SHP77 treated with DMSO at 0.1 percent for 48 hours (cell line): ENCODE data around the gene COX15.
"Not testable (repeated sequence)": the region's sequence is repeated elsewhere in the genome, so short reads cannot be mapped to it uniquely, and the experiment has no call there.

Experiments
- DNase-seq: peaks from one replicate; lab custom pipeline; 2025; lab: John Stamatoyannopoulos, UW

The COX15 gene

DNA sequence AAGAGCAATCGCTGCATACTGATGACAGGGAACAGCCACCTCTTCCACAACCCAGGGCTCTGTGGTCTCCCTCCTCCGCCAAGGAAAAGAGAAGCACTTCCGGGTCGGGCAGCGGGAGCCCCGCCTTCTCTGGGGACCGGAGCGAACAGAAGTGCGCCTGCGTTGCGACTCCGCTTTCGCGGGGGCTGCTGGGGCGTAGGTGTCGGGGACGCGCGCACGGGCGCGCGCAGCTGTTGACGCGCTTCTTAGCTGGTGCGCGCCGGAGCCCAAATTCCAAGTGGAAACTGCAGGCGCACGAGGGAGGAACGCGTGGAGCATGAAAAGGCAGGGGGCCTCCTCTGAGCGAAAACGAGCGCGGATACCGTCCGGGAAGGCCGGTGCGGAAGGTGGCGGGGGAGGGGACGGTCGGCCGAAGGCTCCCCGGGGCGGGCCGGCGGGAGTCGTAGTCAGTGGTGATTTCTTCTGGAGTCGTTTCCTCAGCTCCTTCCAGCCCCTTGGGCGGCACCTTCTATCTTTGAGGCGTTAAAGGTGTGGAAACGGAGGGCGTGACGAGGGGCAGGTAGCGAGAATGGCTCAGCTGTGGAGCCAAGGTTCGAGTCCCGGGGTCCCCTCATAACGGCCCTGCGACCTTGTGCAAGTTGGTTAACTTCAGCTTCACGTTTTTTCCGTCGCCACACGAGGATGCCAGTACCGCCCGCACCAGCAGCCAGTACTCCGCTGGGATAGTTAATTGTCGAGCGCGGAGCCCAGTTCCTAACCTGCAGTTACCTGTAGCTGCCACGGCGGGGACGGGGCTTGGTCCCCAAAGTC, at the start of gene COX15, which contains the start of gene CUTC:
Gene COX15 (minus strand): TSS at position 95 of the 810 bp plus-strand sequence. CDS start 78 bp downstream, at position 17.
Gene CUTC (plus strand): TSS at position 202 of the 810 bp plus-strand sequence. CDS start 115 bp downstream, at position 317.
- DNase-seq, result peak; percentile 86

DNA sequence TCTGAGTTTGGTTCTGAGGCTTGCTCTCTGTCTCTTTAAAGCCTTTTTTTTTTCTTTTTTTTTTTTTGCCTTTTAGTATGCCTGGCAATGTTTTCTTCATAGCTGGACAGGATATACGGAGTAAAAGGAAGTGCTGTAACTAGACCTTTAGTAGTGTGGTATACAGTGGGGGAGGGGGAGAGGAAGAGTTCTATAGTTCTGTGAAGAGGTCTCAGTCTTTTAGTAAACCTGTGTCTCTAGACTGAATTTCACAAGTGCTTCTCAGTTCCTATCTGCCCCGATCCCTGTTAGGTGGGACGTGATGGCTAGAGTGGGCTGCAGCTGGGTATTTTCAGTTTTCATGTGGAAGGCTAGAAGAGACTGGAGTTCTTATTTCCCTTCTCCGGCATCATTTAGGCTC, 47.4 kb upstream of the COX15 start:
- no peak for DNase-seq

DNA sequence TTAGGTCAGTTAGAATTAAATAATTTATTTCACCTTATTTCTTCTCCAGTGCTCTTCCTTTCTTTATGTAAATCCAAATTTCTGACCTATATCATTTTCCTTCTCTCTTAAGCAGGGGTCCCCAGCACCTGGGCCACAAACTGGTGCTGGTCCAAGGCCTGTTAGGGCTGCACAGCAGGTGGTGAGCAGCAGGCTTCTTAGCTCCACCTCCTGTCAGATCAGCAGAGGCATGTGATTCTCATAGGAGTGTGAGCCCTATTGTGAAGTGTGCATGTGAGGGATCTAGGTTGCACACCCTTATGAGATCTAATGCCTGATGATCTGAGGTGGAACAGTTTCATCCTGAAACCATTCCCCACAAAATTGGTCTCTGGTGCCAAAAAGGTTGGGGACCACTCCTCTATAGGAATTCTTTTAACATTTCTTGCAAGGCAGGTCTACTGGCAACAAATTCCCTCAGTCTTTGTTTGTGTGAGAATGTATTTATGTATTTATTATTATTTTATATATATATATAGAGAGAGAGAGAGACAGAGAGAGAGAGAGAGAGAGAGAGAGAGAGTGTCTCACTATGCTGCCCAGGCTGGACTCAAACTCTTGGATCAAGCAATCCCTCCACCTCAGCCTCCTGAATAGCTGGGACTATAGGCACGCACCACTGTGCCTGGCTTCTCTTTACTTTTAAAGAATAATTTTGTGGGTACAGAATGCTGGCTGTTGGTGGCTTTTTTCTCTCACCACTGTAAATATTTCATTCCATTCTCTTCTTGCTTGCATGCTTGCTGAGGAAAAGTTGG, 46.2 kb upstream of the COX15 start:
- DNase-seq, result no peak

DNA sequence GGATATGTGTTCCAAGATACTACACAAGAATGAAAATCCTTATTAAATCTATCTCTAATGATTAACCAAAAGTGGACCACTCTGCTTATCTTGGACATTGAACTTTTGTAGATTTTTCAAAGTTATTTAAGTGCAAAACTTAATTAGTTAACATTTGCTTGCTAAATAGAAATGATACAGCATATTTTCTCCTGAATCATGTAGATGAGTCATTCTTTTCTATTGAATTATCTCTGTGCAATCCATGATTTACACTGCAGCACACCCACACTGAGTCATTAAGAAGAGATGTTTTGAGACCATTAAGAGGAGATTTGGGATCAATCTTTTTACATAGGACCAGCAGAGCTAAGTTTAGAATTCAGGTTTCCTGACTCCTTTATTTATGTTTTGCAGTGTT, 43.9 kb upstream of the COX15 start:
- no peak for DNase-seq

DNA sequence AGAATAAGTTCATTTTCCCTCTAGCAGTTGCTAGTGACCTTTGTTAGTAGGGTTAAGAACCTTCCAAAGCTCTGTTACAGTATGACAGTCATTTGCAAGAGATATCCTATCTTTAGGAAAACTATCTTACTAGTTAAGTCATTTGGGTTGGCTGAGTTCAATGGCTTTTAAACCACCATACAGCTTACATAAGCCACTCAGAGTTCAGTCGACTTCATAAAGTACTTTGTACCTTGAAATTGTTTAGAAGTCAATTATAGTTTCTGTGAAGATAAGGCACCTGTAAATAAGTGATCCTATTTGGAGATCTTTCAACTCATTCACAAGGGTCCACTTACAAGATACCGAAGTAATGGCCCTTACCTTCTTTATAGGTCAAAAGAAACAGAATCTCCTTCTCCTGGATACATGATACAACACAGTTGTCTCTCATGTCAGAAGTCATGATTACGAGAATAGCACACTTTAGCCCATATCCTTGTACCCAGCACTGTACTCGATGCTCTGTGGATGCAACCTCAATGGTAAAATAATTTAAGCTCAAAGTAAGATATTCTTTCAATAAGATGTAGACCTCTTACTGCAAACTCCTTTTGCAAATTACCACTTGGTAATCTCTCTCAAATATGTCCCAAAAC, 38.6 kb upstream of the COX15 start:
- DNase-seq, result no peak

DNA sequence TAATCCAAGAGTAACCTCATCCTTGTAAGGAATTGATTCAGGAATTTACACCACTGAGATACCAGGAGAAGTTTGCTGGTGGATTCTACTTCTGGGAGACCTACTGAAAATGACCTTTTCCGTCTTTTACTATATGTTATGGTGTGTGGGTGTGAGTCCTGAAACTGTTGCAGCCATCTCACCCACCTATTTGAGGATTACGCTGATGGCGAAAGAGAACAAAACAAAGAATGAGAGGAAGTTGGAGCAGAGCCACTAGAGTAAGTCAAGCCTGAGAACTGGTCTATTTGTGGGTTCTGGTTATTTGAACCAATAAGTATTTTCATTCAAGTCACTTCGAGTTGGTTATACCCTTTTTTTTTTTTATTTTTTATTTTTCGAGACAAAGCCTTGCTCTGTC, 37.8 kb upstream of the COX15 start:
- no peak for DNase-seq

DNA sequence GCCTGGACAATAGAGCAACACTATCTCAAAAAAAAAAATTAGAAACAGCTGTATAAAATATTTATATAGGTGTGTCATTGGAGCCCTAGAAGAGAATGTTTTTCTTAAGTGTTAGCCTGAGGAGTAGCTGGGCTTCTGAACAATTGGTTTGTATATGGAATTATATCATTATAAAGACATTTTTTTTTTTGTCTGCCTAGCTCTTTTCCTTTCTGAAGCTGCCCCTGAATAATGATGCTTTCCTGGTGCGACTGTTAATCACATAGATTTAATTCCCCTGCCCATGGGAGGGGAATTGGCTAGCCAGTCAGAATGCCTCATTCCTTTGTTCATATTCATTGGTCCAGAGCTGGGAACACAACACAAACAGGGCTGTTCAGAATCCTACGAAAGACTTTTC, 36.6 kb upstream of the COX15 start:
- no peak for DNase-seq

DNA sequence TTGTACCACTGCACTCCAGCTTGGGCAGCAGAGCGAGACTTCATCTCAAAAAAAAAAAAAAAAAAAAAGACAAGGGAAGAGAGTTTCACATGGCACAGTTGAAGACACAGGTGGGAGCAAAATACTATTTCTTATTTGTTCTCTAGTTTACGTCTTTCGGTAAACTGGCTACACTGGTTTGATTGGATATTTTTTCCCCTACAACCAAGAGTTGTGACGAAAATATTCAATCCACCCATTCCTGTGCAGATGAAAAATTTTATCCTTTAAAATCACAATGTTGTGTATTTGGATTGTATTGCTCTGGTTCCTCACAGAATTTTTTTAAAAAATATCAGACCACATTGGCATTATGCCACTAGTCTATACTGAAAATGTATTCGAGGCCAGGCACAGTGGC, 36.0 kb upstream of the COX15 start:
- DNase-seq, result no peak

DNA sequence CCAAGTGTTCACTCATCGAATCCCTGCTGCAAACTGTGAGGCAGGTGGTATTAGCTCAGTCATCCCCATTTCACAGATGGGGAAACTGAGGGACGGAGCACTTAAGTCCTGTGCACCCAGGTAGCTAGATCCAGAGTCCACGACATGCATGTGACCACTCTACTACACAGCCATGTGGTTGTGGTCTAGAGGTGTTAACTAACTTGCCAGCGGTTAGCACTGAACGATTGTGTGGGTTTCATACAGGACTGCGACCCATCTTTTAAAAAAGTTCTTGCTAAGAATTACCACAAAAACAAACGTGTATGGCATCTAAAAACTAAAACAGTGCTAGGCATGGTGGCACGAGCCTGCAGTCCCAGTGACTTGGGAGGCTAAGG, 34.4 kb upstream of the COX15 start:
- no peak for DNase-seq

DNA sequence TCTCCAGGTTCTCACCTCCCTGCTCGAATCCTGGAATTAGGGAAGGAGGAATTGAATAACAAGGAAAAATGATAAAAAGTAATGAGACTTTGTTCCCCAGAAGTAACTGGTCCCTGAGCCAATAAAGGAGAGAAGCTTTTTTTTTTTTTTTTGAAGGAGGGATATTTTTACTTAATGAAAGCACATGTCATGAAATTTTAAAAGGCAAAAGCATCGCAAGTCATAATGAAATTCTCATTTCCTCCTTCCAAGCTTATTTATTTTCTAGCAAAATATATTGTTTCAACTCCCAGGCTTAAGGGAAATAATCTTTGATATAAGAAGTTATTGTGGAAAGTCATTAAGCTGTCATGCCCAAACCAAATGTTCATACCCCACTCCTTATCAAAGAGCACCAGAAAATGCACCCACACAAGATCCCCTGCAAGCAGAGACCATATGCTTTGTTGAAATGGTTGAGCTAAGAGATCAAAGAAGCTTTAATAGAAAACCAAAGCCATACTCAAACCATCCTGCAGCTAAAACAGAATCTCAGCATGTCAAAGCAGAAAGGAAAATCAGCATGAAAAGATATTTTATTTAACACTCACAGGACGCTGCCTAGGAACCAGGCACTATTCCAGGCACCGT, 33.9 kb upstream of the COX15 start:
- DNase-seq, result no peak

DNA sequence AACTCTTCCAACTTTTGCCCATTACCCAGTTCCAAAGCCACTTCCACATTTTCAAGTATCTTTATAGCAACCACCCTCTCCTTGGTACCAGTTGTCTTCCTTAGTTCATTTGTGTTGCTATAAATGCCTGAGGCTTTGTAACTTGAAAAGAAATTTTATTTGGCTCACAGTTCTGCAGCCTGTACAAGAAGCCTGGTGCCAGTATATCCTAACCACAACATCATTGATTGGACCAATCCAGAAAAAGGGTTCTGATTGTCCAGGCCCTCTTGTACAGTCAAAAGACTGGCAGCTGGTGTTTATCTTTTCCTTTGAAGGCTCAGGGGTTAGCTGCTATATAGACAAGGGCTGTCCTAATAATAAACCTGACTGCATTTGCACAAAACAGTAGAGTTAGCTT, 29.4 kb upstream of the COX15 start:
- no peak for DNase-seq

DNA sequence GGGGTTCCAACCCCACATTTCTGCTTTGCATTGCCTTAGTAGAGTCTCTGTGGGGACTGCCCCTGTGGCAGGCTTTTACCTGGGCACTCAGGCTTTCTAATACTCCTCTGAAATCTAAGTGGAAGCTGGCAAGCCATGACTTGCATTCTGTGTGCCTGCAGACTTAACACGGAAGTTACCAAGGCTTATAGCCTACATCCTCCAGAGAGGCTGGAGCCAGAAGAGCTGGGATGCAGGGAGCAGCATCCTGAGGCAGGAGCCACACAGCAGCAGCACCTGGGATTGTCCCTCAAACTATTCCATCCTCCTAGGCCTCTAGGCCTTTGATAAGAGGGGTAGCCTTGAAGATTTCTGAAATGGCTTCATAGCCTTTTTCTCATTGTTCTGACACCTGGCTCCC, 28.4 kb upstream of the COX15 start:
- DNase-seq, result no peak

DNA sequence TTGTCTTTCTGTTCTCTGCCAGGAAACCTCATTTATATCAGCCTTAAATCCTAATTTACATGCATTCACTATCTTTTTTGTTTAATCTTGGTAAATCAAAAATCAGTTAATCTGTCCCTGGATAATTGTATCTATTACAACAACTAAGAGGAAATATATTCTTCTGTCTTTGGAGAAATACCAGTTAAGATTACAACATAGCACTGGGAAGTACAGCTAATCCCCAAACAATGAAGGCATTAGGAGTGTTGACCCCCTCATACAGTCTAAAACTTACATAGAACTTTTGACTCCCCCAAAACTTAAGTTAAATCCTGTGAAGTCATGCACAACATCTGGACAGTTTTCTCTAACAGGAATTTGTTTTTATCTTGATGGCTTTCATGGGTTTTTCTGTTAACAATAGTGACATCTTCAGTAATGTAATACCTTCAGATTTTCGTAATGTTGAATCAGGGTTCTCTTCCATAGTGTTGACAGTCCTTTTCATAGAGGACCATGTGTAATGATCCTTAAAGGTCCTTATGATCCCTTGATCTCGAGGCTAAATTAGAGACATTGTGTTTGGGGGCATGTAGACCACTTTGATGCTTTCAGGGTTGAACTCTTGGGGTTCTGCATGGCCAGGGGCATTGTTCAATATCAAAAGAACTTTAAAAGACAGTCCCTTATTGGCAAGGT, 26.4 kb upstream of the COX15 start:
- DNase-seq, result no peak

DNA sequence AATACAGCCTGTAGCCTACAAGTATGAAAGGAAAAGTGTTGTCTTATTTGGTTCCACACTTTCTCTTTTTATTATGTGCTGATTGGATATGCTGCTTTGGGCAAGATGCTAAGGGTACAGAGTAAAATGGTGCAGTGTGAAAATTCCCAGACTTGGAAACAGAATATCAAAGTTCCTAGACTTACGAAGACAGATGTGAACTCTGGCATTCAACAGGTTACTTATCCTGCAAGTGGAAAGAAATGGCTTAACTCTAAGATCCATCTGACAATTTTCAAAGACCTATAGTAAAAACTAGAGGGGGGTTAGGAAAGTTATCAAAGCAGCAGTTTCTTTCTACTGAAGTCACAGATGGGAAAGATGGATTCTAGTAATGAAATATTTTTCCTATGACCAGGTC, 24.2 kb upstream of the COX15 start:
- no peak for DNase-seq

DNA sequence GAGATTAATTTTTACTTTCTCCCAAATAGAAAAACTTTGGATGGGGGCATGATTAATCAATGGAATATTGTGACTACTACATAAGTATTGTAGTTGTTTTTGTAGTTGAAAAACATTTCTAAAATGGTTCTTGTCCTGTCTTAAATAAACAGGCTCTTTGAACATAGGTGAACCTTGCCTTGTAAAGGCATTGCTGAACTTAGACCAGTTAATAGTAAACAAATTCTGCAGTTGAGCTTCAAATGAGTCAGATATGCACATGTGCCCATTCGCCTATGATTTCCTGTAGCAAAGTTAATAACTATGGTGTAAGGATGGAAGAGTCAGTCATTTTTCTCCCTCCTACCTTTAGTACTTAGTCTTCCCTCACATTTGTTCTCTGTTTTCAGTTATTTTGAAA, 22.7 kb upstream of the COX15 start:
- no peak for DNase-seq

DNA sequence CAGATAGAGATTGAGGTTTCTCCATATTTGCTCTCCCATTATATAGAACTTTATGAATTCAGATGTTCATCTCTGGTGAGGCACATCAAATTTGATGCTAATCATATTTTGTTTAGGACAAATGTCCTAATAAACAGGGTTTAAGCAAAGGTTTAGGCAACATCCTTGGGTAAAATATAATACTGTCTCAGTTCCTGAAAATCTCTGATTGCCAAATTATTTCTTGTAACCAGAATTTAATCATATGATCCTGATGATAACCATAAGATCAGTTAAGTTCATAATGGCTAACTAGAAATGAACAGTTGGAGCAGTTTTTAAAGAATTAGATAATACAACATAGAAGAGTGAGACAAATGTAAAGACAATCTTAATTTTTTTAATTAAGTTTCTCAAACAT, 18.7 kb upstream of the COX15 start:
- DNase-seq, result no peak

DNA sequence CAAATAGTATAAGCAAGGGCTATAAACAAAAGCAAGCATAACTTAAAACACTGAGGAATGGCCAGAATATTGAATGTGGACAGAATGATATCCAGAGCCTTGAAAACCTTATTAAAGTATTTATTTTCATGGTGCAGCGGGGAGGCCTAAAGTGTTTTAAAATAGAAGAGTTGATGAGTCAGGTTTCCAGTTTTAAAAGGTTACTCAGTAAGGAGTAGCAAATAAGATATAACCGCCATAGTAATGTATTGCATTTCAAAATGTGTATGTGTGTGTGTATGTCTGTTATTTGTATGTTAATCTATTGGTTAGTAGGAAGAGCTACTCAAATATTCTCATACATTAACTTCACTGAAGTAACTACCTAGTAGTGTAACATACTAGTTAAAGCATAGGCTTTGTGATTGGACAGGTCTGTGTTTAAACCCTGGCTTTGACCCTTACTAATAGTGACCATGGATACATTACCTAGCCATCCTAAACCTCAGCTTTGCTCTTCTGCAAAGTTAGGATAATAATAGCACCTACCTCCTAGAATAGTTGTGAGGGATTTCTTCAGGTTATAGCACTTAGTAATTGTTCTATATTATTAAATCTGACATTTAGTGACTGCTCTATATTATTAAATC, 17.0 kb upstream of the COX15 start:
- DNase-seq, result no peak

DNA sequence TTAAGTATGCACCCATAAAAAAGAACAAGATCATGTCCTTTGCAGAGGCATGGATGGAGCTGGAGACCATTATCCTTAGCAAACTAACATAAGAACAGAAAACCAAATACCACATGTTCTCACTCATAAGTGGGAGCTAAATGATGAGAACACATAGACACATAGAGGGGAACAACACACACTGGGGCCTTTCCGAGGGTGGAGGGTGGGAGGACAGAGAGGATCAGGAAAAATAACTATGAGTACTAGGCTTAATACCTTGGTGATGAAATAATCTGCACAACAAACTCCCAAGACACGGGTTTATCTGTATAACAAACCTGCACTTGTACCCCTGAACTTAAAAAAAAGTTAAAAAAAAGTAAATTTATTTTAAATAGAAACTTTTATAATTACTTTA, 14.2 kb upstream of the COX15 start:
- DNase-seq, result not testable (repeated sequence)

DNA sequence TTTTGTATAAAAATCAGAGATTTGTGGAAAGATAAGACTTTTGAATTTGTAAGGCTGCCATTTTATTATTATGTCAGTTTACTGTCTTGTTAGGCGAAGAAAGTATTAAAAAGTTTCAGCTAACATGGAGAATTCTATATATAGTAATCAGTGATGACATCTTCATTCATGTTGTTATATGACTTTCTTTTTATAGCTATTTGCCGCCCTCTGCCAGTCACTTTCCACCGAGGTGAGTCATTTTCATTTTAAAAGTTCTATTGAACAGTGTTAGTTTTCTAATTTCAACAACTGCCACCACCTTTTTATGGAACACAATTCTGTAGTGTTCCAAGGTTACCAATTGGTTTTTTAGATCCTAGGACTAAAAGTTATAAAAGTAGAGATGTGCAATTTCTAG, 11.9 kb upstream of the COX15 start:
- DNase-seq, result no peak

DNA sequence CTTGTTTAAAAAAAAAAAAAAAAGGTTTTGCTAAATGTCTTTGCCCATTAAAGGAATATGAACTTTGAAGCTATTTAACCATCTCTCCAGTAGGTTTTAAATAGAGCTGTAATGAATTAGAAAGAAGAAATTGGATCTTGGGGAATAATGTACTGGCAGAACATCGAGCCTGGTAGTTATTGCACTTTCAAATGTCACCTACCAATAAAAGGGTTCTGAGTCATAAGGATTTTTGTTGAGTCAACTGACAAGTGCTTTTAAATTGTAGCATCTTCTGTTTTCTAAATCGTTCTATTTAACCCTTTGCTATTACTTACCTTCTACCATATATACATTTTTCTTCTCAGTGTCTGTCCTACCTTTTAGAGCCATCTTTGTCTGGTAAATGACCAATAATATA, 10.8 kb upstream of the COX15 start:
- no peak for DNase-seq

DNA sequence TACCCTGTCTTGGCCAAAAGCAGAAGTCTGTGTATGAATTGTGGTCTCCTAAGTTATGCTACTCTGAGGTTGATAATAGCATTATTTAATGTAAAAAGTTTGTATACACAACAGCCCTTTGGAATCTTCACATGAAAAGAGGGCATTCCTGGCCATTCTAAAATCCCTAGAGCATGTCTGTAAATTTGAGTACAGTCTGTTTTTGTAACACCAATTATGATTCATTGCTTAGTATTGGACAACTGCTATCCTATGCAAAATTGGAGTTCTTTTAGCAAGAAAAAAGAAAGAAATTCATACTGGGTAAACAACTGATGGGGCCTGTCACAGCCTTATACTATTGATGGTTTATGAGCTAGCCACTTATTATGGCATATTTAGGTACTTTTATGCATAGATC, 10.3 kb upstream of the COX15 start:
- no peak for DNase-seq
